Fibroblast of villous mesenchyme (primary cell): ENCODE data around the gene ADGRF3. TPM values are rescaled to one million over a fixed set of nuclear protein-coding genes. Genes with fewer than 3 reads are reported as not detected.
A peak's percentile ranks its signal among the peaks of the same experiment; 100 is the strongest.

Experiments used
- DNase-seq: peaks from one replicate; pipeline ENCODE4 v3.0.0-alpha.2; 2010; ENCODE audit warnings: low read depth
- H3K4me3 ChIP-seq: 2 replicates; pipeline ENCODE4 v1.5.1; 2011; ENCODE audit warnings: low read depth, mild to moderate bottlenecking, low read length
- CTCF ChIP-seq: IDR thresholded peaks from 2 replicates; pipeline ENCODE4 v1.5.1; 2012; ENCODE audit warnings: low read depth, mild to moderate bottlenecking, low read length; ENCODE audit not compliant: insufficient read depth
- total RNA-seq: library from RNA; depleted of rRNA; stranded (reverse); fragments of >200 nt; gene quantifications from 2 replicates; pipeline ENCODE4 v1.2.3, GENCODE V29; 2012

Gene ADGRF3
- total RNA-seq, 1 donor: under 0.01 TPM

GRCh38 chr2:26302846-26303245 lies 43.7 kb downstream of the ADGRF3 start:
- H3K4me3 ChIP-seq: no peak overlapping the region
- no peak for DNase-seq
- TF ChIP-seq CTCF: no peak

GRCh38 chr2:26300234-26300925 lies 46.2 kb downstream of the ADGRF3 start:
- DNase-seq: peak; percentile 48
- no peak for TF ChIP-seq CTCF
- H3K4me3 ChIP-seq: peak overlapping the region; percentile 58

- peak overlapping the region; percentile 58 for H3K4me3 ChIP-seq
- peak; percentile 79 for DNase-seq
- TF ChIP-seq CTCF: no peak
These were observed 47.0 kb downstream of the ADGRF3 start for GRCh38 chr2:26299471-26300101.

GRCh38 chr2:26298638-26299393 lies 47.8 kb downstream of the ADGRF3 start:
- peak; percentile 62 for DNase-seq
- no peak for TF ChIP-seq CTCF
- peak overlapping the region; percentile 58 for H3K4me3 ChIP-seq

- TF ChIP-seq CTCF: no peak
- no peak overlapping the region for H3K4me3 ChIP-seq
- DNase-seq: no peak
These were observed 48.3 kb downstream of the ADGRF3 start for GRCh38 chr2:26298286-26298637.

- TF ChIP-seq CTCF: no peak
- no peak overlapping the region for H3K4me3 ChIP-seq
- DNase-seq: no peak
These were observed 49.5 kb downstream of the ADGRF3 start for GRCh38 chr2:26297061-26297460.
